Colonic mucosa (tissue), 4 donors: ENCODE results near the gene RTKN2. TPM values are rescaled to one million over a fixed set of nuclear protein-coding genes. Genes with fewer than 3 reads are reported as not detected.

Experiments used
- DNase-seq: peaks from one replicate; pipeline ENCODE4 v3.0.0-alpha.2; 2020
- H3K27ac ChIP-seq: fragments of 200-600 bp; one replicate; pipeline ENCODE4 v1.8.0; 2021
- H3K27me3 ChIP-seq: fragments of 200-600 bp; one replicate; pipeline ENCODE4 v1.8.0; 2021
- H3K36me3 ChIP-seq: fragments of 200-600 bp; one replicate; pipeline ENCODE4 v1.8.0; 2021
- H3K4me1 ChIP-seq: fragments of 200-600 bp; one replicate; pipeline ENCODE4 v1.8.0; 2021; ENCODE audit warnings: mild to moderate bottlenecking
- H3K4me3 ChIP-seq: fragments of 200-600 bp; one replicate; pipeline ENCODE4 v1.8.0; 2021
- H3K9ac ChIP-seq, 2 donors: one replicate each; pipeline ENCODE4 v1.7.0; 2013; ENCODE audit warnings: control low read depth in 2 of 2, low read depth in 2 of 2, low read length in 2 of 2
- H3K9me3 ChIP-seq: fragments of 200-600 bp; one replicate; pipeline ENCODE4 v1.8.0; 2021
- intact Hi-C: fragments of 100-400 bp; cut with DNase I; formaldehyde crosslinking; loops from one replicate; pipeline ENCODE4 v1.14.1; 2022
- total RNA-seq, 2 donors: library from RNA; stranded (reverse); fragmentation: NEBNext Ultra II Directional in 1 of 2; extraction: Animal tissue kit (Norgen Biotek cat#: 25700) in 1 of 2; gene quantifications; one replicate each; pipeline ENCODE4 v1.2.1, GENCODE V29; 2021
- TF ChIP-seq, protein P1 (sequence below): fragments of 200-600 bp; IDR thresholded peaks from one replicate; pipeline ENCODE4 v1.8.0; 2022; ENCODE audit warnings: antibody characterized with exemption, mild to moderate bottlenecking
- donor health status: healthy.
- donor health status: DM: no; HTN: no; CAD: no.
- donor health status: DM: no; HTN: no; CAD: no.

RTKN2 gene
- total RNA-seq, 2 donors from 2014 or later, result 3.2 to 7.4 TPM

DNA sequence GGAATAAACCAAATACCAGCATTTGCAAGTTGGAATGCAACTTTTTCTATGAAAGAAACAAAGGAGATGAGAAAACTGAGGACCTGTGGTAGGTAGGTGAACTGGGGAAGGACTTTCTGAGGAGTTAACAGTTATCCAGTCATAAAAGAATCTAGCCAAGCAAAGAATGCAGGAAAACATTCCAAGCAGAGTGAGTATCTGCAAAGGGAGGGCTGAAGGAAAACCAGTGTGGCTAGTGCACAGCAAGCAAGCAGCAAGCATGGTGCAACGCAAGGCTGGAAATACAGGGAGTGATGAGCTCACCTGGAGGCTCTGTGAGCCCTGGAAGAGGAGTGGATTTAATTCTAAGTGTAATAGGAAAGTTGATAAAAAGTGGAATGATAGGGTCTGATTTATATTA lies 44.0 kb downstream of the RTKN2 start:
- intact Hi-C loops, result no loop called here
- DNase-seq, result no peak
- H3K9me3 ChIP-seq, result no peaks in the 10 kb centered on the region
- no peak overlapping the region for H3K4me3 ChIP-seq
- no peak overlapping the region for H3K9ac ChIP-seq
- no peaks in the 10 kb centered on the region for H3K4me1 ChIP-seq
- no peaks in the 10 kb centered on the region for H3K27me3 ChIP-seq
- H3K27ac ChIP-seq, result no peak overlapping the region
- TF ChIP-seq, protein P1, sequence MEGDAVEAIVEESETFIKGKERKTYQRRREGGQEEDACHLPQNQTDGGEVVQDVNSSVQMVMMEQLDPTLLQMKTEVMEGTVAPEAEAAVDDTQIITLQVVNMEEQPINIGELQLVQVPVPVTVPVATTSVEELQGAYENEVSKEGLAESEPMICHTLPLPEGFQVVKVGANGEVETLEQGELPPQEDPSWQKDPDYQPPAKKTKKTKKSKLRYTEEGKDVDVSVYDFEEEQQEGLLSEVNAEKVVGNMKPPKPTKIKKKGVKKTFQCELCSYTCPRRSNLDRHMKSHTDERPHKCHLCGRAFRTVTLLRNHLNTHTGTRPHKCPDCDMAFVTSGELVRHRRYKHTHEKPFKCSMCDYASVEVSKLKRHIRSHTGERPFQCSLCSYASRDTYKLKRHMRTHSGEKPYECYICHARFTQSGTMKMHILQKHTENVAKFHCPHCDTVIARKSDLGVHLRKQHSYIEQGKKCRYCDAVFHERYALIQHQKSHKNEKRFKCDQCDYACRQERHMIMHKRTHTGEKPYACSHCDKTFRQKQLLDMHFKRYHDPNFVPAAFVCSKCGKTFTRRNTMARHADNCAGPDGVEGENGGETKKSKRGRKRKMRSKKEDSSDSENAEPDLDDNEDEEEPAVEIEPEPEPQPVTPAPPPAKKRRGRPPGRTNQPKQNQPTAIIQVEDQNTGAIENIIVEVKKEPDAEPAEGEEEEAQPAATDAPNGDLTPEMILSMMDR, result no peak
- H3K36me3 ChIP-seq, result no peaks in the 10 kb centered on the region

DNA sequence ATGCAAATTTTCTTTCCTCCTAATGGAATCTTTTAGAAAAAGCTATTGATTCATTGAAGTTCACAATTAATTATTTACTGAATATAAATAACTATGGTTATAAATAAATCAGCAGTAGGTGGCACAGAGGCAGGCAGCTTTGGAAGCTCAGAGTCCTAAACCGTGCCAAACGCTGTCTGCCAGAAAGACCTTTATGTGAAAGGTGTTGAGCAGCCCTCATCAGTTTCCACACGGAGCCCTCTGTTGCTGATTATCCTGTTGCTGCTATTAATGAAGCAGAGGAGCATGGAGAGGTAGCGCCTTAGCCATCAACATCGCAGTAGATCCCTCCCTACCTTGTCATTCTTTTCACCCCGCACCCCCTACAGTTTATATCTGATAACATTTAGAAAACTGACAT lies 51.0 kb downstream of the RTKN2 start:
- Histone ChIP-seq H3K9ac (no peak overlapping the region), H3K9me3 (no peaks in the 10 kb centered on the region), H3K4me3 (no peak overlapping the region), H3K27ac (no peak overlapping the region), H3K27me3 (no peaks in the 10 kb centered on the region), H3K36me3 (no peaks in the 10 kb centered on the region), H3K4me1 (no peaks in the 10 kb centered on the region)
- TF ChIP-seq, protein P1, result no peak
- intact Hi-C loops, result no loop called here
- no peak for DNase-seq

DNA sequence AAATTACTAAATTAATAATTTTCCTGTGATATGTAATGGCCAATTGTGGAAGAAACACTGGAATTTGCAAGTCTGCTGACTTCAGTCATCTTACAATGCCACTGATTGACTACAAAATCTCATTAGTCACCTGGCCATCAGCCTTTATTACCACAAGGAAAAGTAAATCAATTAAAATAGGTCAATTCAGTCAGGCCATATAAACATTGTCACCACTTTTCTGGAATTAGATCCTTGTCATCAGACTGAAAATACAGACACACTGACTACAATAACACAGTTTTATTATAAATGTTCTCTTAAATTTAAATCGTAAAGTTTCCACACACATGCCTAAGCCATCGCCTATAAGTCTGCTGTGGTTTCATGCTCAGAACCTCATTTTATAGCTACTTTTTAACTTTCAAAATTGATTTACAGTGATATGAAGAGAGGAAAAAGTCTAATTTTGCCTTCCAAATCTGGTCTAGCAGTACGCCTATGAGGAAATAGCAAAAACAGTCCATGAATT lies 54.2 kb downstream of the RTKN2 start:
- DNase-seq, result no peak
- Histone ChIP-seq H3K4me1 (no peaks in the 10 kb centered on the region), H3K4me3 (no peak overlapping the region), H3K9me3 (no peaks in the 10 kb centered on the region), H3K9ac (no peak overlapping the region), H3K27ac (no peak overlapping the region), H3K36me3 (no peaks in the 10 kb centered on the region), H3K27me3 (no peaks in the 10 kb centered on the region)
- TF ChIP-seq, protein P1, result no peak
- intact Hi-C loops, result no loop called here

DNA sequence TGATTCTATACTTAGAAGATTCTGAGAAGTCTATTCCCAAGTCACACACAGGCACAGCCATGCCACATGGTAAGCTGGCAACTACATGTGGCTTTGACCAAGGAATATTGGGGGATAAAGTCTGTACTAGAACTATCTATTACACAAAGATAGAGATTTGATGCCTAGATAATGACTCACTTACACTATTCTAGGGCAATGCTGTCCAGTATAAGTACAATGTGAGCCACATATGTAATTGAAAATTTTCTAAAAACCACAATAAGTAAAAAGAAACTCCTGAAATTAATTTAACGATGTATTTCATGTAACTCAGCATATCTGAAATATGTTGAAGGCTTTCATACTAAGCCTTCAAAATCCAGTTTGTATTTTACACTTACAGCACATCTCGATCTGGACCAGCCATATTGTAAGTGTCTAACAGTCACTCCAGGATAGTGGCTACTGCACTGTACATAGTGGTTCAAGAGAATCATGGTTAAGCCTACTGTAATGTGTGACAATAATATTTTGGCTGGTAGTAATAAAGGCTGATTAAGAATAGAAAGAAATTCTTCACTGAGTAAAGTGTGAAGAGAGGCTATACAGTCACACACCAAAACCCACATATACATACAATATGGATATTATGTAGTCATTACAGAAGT lies 62.8 kb downstream of the RTKN2 start:
- intact Hi-C loops, result no loop called here
- no peak overlapping the region for H3K27ac ChIP-seq
- H3K9ac ChIP-seq, result no peak overlapping the region
- DNase-seq, result no peak
- no peaks in the 10 kb centered on the region for H3K9me3 ChIP-seq
- H3K27me3 ChIP-seq, result no peaks in the 10 kb centered on the region
- TF ChIP-seq, protein P1, result no peak
- no peaks in the 10 kb centered on the region for H3K4me1 ChIP-seq
- H3K4me3 ChIP-seq, result no peak overlapping the region
- H3K36me3 ChIP-seq, result no peaks in the 10 kb centered on the region

DNA sequence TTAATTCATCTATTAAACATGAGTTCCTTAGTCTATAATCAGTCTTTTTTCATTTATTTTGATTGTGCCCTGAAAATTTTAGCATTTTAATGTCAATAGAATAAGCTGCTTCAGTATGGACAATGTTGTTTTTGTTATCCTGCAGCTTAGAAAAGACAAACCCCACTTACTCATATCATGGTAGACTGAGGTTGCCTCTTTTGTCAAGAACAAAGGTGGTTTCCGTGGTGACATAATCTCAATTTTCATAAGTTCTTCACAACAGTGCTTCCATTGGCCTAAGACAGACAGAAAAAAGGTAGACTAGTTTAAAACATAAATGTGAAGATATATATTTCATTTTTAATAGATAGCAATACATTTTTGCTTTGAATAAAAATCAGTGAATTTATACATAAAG lies 69.1 kb downstream of the RTKN2 start:
- H3K9me3 ChIP-seq, result no peaks in the 10 kb centered on the region
- H3K36me3 ChIP-seq, result no peaks in the 10 kb centered on the region
- H3K27me3 ChIP-seq, result no peaks in the 10 kb centered on the region
- intact Hi-C loops, result no loop called here
- no peak overlapping the region for H3K4me3 ChIP-seq
- TF ChIP-seq, protein P1, result no peak
- no peak overlapping the region for H3K27ac ChIP-seq
- no peak for DNase-seq
- no peak overlapping the region for H3K9ac ChIP-seq
- H3K4me1 ChIP-seq, result no peaks in the 10 kb centered on the region
